OCI-LY7 (cell line): ENCODE measurements around the gene PXDN.

ENCODE experiments used
- EZH2phosphoT487 ChIP-seq: fragments of 200-600 bp; sonication (generic); IDR thresholded peaks from 2 replicates; pipeline ENCODE4 v1.6.1; 2018; ENCODE audit warnings: low read depth, borderline replicate concordance, mild to moderate bottlenecking, mixed run types, antibody characterized with exemption, low read length, moderate library complexity, mixed read lengths
- TF ChIP-seq, protein P1 (sequence below): fragments of 200-600 bp; sonication (generic); conservative IDR thresholded peaks from 2 replicates; pipeline ENCODE4 v1.5.1; 2014; ENCODE audit warnings: mild to moderate bottlenecking, antibody characterized with exemption, low read length, moderate library complexity, mixed read lengths

DNA sequence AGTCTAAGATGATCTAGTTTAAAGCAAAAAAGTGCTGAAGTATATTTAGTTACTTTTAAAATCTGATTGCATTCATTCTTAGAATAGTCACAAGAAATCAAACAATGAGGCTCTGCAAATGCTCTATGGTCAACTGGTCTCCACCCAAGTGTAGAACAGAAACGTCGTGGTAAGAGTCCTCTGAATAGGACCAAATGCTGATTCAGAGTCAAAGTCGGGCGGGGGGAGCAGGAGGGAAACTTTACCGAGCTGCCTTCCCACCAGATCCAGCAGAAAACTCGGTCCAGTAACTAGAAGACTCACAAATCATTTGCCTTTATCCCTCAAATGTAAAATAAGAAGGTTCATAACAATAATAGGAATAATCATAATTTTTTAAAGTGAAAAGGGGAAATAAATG is 46.2 kb upstream of the PXDN start:
- TF ChIP-seq, protein P1, sequence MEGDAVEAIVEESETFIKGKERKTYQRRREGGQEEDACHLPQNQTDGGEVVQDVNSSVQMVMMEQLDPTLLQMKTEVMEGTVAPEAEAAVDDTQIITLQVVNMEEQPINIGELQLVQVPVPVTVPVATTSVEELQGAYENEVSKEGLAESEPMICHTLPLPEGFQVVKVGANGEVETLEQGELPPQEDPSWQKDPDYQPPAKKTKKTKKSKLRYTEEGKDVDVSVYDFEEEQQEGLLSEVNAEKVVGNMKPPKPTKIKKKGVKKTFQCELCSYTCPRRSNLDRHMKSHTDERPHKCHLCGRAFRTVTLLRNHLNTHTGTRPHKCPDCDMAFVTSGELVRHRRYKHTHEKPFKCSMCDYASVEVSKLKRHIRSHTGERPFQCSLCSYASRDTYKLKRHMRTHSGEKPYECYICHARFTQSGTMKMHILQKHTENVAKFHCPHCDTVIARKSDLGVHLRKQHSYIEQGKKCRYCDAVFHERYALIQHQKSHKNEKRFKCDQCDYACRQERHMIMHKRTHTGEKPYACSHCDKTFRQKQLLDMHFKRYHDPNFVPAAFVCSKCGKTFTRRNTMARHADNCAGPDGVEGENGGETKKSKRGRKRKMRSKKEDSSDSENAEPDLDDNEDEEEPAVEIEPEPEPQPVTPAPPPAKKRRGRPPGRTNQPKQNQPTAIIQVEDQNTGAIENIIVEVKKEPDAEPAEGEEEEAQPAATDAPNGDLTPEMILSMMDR: no peak
- no peak for TF ChIP-seq EZH2phosphoT487
